HG03159 (cell line): ENCODE data around the gene CELF3.
A peak's percentile ranks its signal among the peaks of the same experiment; 100 is the strongest.

ENCODE experiments used
- ATAC-seq: cut with Tn5 transposase; IDR thresholded peaks from one replicate; pipeline ENCODE4 v1.9.1; 2021; ENCODE audit warnings: mild to moderate bottlenecking, moderate library complexity; ENCODE audit not compliant: unreplicated experiment

Gene CELF3

GRCh38 chr1:151720974-151721787 is 4.6 kb upstream of the CELF3 start, which contains the start of gene RIIAD1:
Gene RIIAD1, plus strand, starts transcription at chr1:151721522. Its CDS starts 15 bp downstream, at chr1:151721537.
- ATAC-seq: peak; percentile 68

GRCh38 chr1:151720554-151720953 is 4.0 kb upstream of the CELF3 start:
- peak; percentile 57 for ATAC-seq

GRCh38 chr1:151720125-151720524 is 3.5 kb upstream of the CELF3 start:
- no peak for ATAC-seq

DNA sequence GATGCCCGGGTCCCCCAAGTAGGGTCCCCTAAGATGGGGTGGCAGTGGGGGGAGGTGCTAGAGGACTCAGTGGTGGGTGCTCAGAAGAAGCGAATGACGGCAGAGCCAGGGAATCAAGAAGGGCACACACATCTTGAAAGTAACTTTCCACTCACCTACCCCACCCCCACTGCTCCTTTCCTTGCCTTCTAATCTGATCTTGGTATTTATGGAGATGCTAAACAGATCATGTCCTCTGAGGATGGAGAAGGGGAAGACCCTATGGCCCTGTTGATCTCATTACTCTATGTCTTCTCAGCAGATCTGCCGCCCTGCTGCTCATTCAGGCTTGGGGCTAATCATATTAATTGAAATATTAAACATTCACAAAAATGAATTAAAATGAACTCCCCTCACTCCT is 2.1 kb upstream of the CELF3 start:
- no peak for ATAC-seq

- ATAC-seq: no peak
These were observed 1.4 kb upstream of the CELF3 start for GRCh38 chr1:151718011-151718431.

GRCh38 chr1:151716405-151716762 is 219 bp downstream of the CELF3 start:
- no peak for ATAC-seq

GRCh38 chr1:151715726-151716404 is 738 bp downstream of the CELF3 start:
- no peak for ATAC-seq

GRCh38 chr1:151714820-151715725 is 1.5 kb downstream of the CELF3 start:
- ATAC-seq: no peak

GRCh38 chr1:151713874-151714273 is 2.7 kb downstream of the CELF3 start:
- ATAC-seq: no peak

- no peak for ATAC-seq
These were observed 3.6 kb downstream of the CELF3 start for GRCh38 chr1:151713044-151713443.

GRCh38 chr1:151711951-151712350 is 4.7 kb downstream of the CELF3 start:
- ATAC-seq: no peak

DNA sequence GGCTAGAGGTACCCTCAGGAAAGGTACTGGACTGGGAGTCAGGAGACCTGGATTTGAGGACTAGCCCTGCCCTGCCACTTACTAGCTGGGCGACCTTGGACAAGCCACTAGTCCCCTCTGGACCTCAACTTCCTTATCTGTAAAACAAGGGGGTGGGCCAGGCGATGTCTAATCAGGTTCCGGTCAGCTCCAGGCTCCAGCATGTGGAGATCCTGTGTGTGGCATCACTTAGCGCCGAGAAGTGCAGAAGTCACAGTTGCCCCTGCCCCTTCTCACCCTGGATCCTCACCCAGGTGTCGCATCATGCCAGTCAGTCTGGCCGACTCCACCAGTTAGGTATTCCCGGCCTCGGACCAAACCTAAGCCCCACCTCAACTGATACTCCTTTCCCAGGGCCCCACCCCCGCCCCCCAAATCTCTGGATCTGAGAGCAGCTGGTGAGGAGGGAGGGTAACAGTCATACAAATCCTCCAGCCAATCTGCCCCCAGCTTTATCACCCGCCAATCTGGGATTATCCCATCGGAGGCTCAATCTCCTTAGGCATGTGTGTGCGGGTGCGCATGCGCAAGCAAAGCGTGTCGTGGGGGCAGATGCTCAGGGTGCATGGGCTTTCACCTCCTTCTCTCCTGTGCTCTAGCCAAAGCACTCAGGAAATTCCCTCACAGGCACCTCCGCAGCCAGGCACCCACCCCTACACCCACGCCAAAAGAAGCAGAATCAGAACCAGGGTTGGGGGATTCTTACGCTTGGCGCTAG is 5.4 kb downstream of the CELF3 start:
- ATAC-seq: no peak

DNA sequence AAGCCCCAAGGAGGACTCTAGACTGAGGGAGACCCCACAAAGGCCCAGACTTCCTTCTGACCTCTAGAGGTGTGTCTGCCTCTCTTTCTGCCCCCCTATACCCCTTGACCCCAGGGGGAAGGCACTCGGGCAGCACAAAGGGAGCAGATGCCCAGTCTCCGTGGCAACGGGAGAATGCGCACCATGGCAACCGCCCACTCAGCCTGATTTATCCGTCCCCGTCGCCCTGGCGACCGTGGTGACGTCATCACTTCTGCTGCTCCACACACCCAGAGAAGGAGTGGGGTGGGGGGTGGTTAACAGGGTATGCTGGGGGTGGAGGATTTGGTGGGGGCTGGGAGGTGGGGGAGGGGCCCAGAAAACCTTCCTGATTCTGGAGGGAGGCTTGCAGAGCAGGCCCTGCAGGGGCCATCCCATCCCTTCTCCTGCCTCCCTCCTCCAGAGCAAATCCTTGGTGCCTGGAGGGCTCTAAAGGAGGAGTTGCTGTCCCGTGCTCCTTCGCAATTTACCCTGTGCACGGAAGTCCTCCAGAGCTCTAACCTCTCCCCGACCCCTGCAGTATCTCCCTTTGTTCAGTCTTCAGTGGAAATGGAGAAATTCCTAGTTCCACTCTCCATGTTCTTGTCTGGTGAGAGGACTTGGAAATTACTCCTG is 6.3 kb downstream of the CELF3 start:
- no peak for ATAC-seq

- no peak for ATAC-seq
These were observed 7.7 kb downstream of the CELF3 start for GRCh38 chr1:151708891-151709290.

DNA sequence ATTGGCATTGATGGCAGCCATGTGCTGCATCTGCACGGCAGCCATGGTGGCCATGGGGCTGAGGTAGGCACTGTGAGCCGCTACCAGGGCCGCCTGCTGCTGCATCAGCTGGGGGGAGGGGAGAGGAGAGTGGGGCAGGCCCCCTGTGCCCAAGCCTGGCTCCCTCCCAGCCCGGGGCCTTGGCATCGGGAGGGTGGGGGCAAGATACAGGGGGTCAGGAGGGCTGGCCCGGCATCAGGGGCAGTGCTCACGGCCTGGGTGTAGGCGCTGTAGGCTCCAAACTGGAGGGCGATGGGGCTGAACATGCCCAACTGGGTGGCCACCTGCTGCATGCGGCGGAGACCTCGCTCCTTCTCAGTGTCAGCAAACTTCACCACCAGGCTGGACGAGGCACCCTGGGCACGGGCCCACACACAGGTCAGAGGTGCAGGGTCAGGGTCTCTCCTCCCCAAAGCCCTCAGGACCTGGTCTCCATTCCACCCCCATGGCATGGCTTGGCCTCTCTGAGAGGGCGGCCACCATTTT is 9.0 kb downstream of the CELF3 start:
- ATAC-seq: no peak

GRCh38 chr1:151706464-151707415 is 9.9 kb downstream of the CELF3 start:
- ATAC-seq: no peak

DNA sequence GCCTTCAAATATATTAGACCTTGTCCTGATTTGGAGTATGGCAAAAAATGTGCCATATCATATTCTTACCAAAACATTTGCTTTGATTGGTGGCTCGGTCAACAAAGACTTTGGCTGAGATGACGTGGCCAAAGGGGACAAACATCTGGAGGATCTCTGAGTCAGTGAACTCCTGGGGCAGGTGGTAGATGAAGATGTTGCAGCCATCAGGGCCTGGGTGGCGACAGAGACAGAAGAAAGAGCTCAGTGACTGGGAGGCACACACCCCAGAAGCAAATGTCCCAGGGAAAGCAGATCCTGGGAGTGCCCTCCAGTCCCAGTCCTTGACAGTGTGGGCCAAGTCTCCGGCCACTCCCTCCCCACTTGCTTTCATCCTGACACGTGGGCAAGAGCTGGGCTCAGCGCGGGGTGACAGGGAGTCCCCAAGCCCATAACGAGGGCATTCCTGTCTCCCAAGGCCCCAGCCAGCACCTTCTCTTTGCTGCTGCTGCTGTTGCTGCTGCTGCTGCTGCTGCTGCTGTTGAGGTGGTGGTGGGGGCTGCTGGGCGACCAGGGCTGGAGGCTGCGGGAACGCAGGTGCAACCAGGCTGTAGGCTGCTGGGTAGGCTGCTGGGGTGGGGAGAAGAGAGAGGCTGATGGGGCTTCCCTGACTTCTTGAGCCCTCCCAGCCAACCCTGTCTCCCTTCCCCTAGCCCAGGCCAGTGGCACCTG is 10.7 kb downstream of the CELF3 start:
- ATAC-seq: no peak

DNA sequence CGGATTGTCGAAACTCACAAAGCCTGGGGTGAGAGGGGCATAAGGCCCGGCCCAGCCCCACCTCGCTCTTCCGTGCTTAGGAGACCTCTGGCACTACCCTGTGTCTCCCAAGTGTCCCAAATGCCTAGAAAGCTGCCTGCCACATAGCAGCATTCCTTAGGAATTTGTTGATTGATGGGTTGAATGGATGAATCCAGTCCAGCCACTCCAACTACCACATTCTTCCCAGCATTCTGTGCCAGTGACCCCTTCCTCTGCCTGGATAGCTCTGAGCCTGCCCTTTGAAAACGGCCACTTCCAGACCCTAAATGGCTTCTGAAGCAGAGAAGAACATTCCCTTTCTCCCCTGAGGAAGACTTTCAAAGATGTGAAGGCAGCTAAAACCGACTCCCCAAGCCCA is 11.5 kb downstream of the CELF3 start:
- no peak for ATAC-seq
